OCI-LY7 (cell line): ENCODE data around the gene CALY. TPM values are rescaled to one million over a fixed set of nuclear protein-coding genes. Genes with fewer than 3 reads are reported as not detected.
"Not testable (repeated sequence)": the region's sequence is repeated elsewhere in the genome, so short reads cannot be mapped to it uniquely, and the experiment has no call there.

Source experiments
- BruUV-seq: library from RNA; stranded (reverse); fragments of 400-500 nt; replicated peaks from 2 replicates; lab custom pipeline; 2021; lab: Mats Ljungman, UMichigan
- CTCF ChIA-PET: fragments of 300-600 bp; sonication (Branson Sonifier 250); formaldehyde crosslinking; loops from one replicate; lab custom pipeline; 2022; ENCODE audit warnings: antibody characterized with exemption; ENCODE audit not compliant: unreplicated experiment; lab: Charles Lee
- POLR2A ChIA-PET: fragments of 300-600 bp; sonication (Branson Sonifier 250); formaldehyde crosslinking; loops from one replicate; lab custom pipeline; 2022; ENCODE audit warnings: antibody characterized with exemption; lab: Charles Lee
- DNase-seq: peaks from one replicate; pipeline ENCODE4 v3.0.0-alpha.2; 2015; ENCODE audit warnings: low spot score
- H2AFZ ChIP-seq: fragments of 200-600 bp; sonication (generic), shearing (Covaris generic); 2 replicates; pipeline ENCODE4 v1.6.1; 2014; ENCODE audit warnings: mild to moderate bottlenecking, antibody characterized with exemption, low read length, moderate library complexity
- H3K27ac ChIP-seq: fragments of 200-600 bp; sonication (generic); 2 replicates; pipeline ENCODE4 v1.5.1; 2014; ENCODE audit warnings: mixed run types, low read depth, mild to moderate bottlenecking, moderate library complexity, low read length, inconsistent platforms; ENCODE audit not compliant: poor library complexity, severe bottlenecking
- H3K36me3 ChIP-seq: fragments of 200-600 bp; sonication (generic); 2 replicates; pipeline ENCODE4 v1.6.1; 2014; ENCODE audit warnings: mild to moderate bottlenecking, antibody characterized with exemption, low read length, moderate library complexity, mixed read lengths; ENCODE audit not compliant: insufficient read depth
- H3K4me1 ChIP-seq: fragments of 200-600 bp; sonication (generic); 2 replicates; pipeline ENCODE4 v1.5.1; 2014; ENCODE audit warnings: mild to moderate bottlenecking, low read length; ENCODE audit not compliant: insufficient read depth, poor library complexity, severe bottlenecking
- H3K4me2 ChIP-seq: fragments of 200-600 bp; sonication (generic); 2 replicates; pipeline ENCODE4 v1.6.1; 2014; ENCODE audit warnings: mild to moderate bottlenecking, low read length
- H3K4me3 ChIP-seq: fragments of 200-600 bp; sonication (generic); 2 replicates; pipeline ENCODE4 v1.5.1; 2014; ENCODE audit warnings: mild to moderate bottlenecking, low read depth, low read length; ENCODE audit not compliant: poor library complexity, severe bottlenecking
- H3K79me2 ChIP-seq: fragments of 200-600 bp; sonication (generic); 2 replicates; pipeline ENCODE4 v1.6.1; 2016; ENCODE audit warnings: low read depth, mild to moderate bottlenecking, low read length, moderate library complexity, mixed read lengths; ENCODE audit not compliant: insufficient read depth
- H3K9me2 ChIP-seq: fragments of 200-600 bp; sonication (generic); 2 replicates; pipeline ENCODE4 v1.6.1; 2016; ENCODE audit warnings: mild to moderate bottlenecking, low read length, mixed read lengths; ENCODE audit not compliant: insufficient read depth
- H3K9me3 ChIP-seq: fragments of 200-600 bp; sonication (generic); 2 replicates; pipeline ENCODE4 v1.6.1; 2014; ENCODE audit warnings: mild to moderate bottlenecking, mixed run types, low read length, mixed read lengths
- H4K20me1 ChIP-seq: fragments of 200-600 bp; sonication (generic); 2 replicates; pipeline ENCODE4 v1.6.1; 2014; ENCODE audit warnings: mild to moderate bottlenecking, antibody characterized with exemption, low read length, moderate library complexity, mixed read lengths; ENCODE audit not compliant: insufficient read depth
- CTCF ChIP-seq: fragments of 200-600 bp; sonication (generic); conservative IDR thresholded peaks from 2 replicates; pipeline ENCODE4 v1.5.1; 2014; ENCODE audit warnings: mild to moderate bottlenecking, antibody characterized with exemption, low read length, moderate library complexity, mixed read lengths
- EZH2phosphoT487 ChIP-seq: fragments of 200-600 bp; sonication (generic); IDR thresholded peaks from 2 replicates; pipeline ENCODE4 v1.6.1; 2018; ENCODE audit warnings: low read depth, borderline replicate concordance, mild to moderate bottlenecking, mixed run types, antibody characterized with exemption, low read length, moderate library complexity, mixed read lengths
- intact Hi-C: fragments of 100-400 bp; cut with micrococcal nuclease; formaldehyde crosslinking; loops from one replicate; pipeline ENCODE4 v1.10.0; 2022; ENCODE audit not compliant: unreplicated experiment
- total RNA-seq, 2 experiments: library from RNA; depleted of rRNA in 1 of 2; stranded (reverse); fragments of >200 nt in 1 of 2; shearing (Covaris generic) in 1 of 2; gene quantifications; 2 replicates each; pipeline ENCODE4 v1.2.3, GENCODE V29; 2014 to 2022

Gene CALY
- total RNA-seq, 2 experiments from 2014 or later, result not detected

- H4K20me1 ChIP-seq, H3K4me2 ChIP-seq, H3K4me3 ChIP-seq, H3K4me1 ChIP-seq, H3K36me3 ChIP-seq, H3K79me2 ChIP-seq, BruUV-seq, H2AFZ ChIP-seq, POLR2A ChIA-PET, H3K27ac ChIP-seq, H3K9me3 ChIP-seq, intact Hi-C loops, CTCF ChIA-PET, H3K9me2 ChIP-seq: not testable (repeated sequence)
- DNase-seq, result peak; percentile 27
Measured at GRCh38 chr10:133320852-133321422, 15.8 kb downstream of the CALY start.

GRCh38 chr10:133318494-133319127 is 18.1 kb downstream of the CALY start:
- DNase-seq, result no peak
- H3K79me2 ChIP-seq, result no peaks in the 10 kb centered on the region
- peaks cover 16% of the 10 kb centered on the region for H3K4me1 ChIP-seq
- H3K9me2 ChIP-seq, result no peaks in the 10 kb centered on the region
- intact Hi-C loops, result no loop called here
- H3K4me3 ChIP-seq, result no peak overlapping the region
- ChIA-PET POLR2A (no interaction called here), CTCF (no interaction called here)
- BruUV-seq, result no TSS peak
- H3K4me2 ChIP-seq, result peak overlapping the region; percentile 19; the same call in 1 of the 2 replicates
- no peaks in the 10 kb centered on the region for H3K36me3 ChIP-seq
- H3K27ac ChIP-seq, result no peak overlapping the region
- no peak overlapping the region for H2AFZ ChIP-seq
- TF ChIP-seq CTCF (no peak; the same call in 1 of the 2 replicates), EZH2phosphoT487 (no peak)
- no peaks in the 10 kb centered on the region for H4K20me1 ChIP-seq
- H3K9me3 ChIP-seq, result no peaks in the 10 kb centered on the region

GRCh38 chr10:133316732-133317131 is 20.0 kb downstream of the CALY start:
- no TSS peak for BruUV-seq
- Histone ChIP-seq H4K20me1 (no peaks in the 10 kb centered on the region), H3K4me3 (no peak overlapping the region), H3K9me2 (no peaks in the 10 kb centered on the region), H3K36me3 (peaks cover 17% of the 10 kb centered on the region; the same call in 1 of the 2 replicates), H3K27ac (no peak overlapping the region), H2AFZ (no peak overlapping the region), H3K9me3 (no peaks in the 10 kb centered on the region), H3K79me2 (no peaks in the 10 kb centered on the region), H3K4me2 (no peak overlapping the region), H3K4me1 (peaks cover 21% of the 10 kb centered on the region)
- ChIA-PET CTCF (no interaction called here), POLR2A (no interaction called here)
- intact Hi-C loops, result no loop called here
- no peak for TF ChIP-seq EZH2phosphoT487
- no peak for TF ChIP-seq CTCF
- DNase-seq, result no peak
